GM23338 (cell line): Measurements from ENCODE around the gene PHLDB3. TPM values are rescaled to one million over a fixed set of nuclear protein-coding genes. Genes with fewer than 3 reads are reported as not detected.
A peak's percentile ranks its signal among the peaks of the same experiment; 100 is the strongest.

Experiments
- ATAC-seq: fragments of 200-7000 bp; cut with Tn5 transposase; 3 replicates; pipeline ENCODE4 v1.9.1; 2020
- DNase-seq: peaks from one replicate; pipeline ENCODE4 v3.0.0-alpha.2; 2015; ENCODE audit warnings: low spot score
- H2AFZ ChIP-seq: fragments of 200-600 bp; sonication (generic); 2 replicates; pipeline ENCODE4 v1.8.0; 2016; ENCODE audit warnings: antibody characterized with exemption, mild to moderate bottlenecking, moderate library complexity
- H3F3A ChIP-seq: fragments of 200-600 bp; sonication (generic); replicated peaks from 2 replicates; pipeline ENCODE4 v1.8.0; 2017; ENCODE audit warnings: antibody characterized with exemption, mixed run types, low read depth
- H3K27ac ChIP-seq: fragments of 200-600 bp; sonication (generic); 2 replicates; pipeline ENCODE4 v1.6.1; 2016; ENCODE audit warnings: low read depth
- H3K27me3 ChIP-seq: fragments of 200-600 bp; sonication (generic); 2 replicates; pipeline ENCODE4 v1.8.0; 2016; ENCODE audit warnings: mild to moderate bottlenecking, mixed run types, moderate library complexity; ENCODE audit not compliant: insufficient read depth
- H3K36me3 ChIP-seq: fragments of 200-600 bp; sonication (generic); 2 replicates; pipeline ENCODE4 v1.8.0; 2016; ENCODE audit warnings: mild to moderate bottlenecking; ENCODE audit not compliant: insufficient read depth
- H3K4me1 ChIP-seq: fragments of 200-600 bp; sonication (generic); 2 replicates; pipeline ENCODE4 v1.8.0; 2016; ENCODE audit warnings: mild to moderate bottlenecking, moderate library complexity; ENCODE audit not compliant: insufficient read depth
- H3K4me2 ChIP-seq: fragments of 200-600 bp; sonication (generic); 2 replicates; pipeline ENCODE4 v1.7.1; 2017; ENCODE audit warnings: mixed run types
- H3K4me3 ChIP-seq: fragments of 200-600 bp; sonication (generic); 2 replicates; pipeline ENCODE4 v1.6.1; 2016; ENCODE audit warnings: mixed run types
- H3K79me2 ChIP-seq: fragments of 200-600 bp; sonication (generic); replicated peaks from 2 replicates; pipeline ENCODE4 v1.8.0; 2017; ENCODE audit warnings: mild to moderate bottlenecking; ENCODE audit not compliant: insufficient read depth
- H3K9me2 ChIP-seq: fragments of 200-600 bp; sonication (generic); 2 replicates; pipeline ENCODE4 v1.8.0; 2017; ENCODE audit not compliant: insufficient read depth
- H4K20me1 ChIP-seq: fragments of 200-600 bp; sonication (generic); replicated peaks from 2 replicates; pipeline ENCODE4 v1.8.0; 2017; ENCODE audit warnings: mild to moderate bottlenecking; ENCODE audit not compliant: insufficient read depth
- H3K27ac Mint-ChIP-seq: 2 replicates; pipeline ENCODE4 v1.8.0; 2020; ENCODE audit warnings: inconsistent platforms, mild to moderate bottlenecking, moderate library complexity, mixed read lengths
- H3K27me3 Mint-ChIP-seq: 3 replicates; pipeline ENCODE4 v1.8.0; 2022; ENCODE audit warnings: low read depth, mild to moderate bottlenecking, moderate library complexity, mixed read lengths, inconsistent platforms; ENCODE audit not compliant: insufficient read depth, poor library complexity
- H3K36me3 Mint-ChIP-seq: 3 replicates; pipeline ENCODE4 v1.8.0; 2021; ENCODE audit warnings: low read depth, mild to moderate bottlenecking, inconsistent platforms, moderate library complexity, mixed read lengths
- H3K4me1 Mint-ChIP-seq: 3 replicates; pipeline ENCODE4 v1.8.0; 2020; ENCODE audit warnings: mild to moderate bottlenecking, inconsistent platforms, mixed read lengths
- H3K4me3 Mint-ChIP-seq: 3 replicates; pipeline ENCODE4 v1.8.0; 2021; ENCODE audit warnings: moderate library complexity, mild to moderate bottlenecking, inconsistent platforms, mixed read lengths
- H3K9me3 Mint-ChIP-seq: 3 replicates; pipeline ENCODE4 v1.8.0; 2020; ENCODE audit warnings: moderate library complexity, mild to moderate bottlenecking, inconsistent platforms, mixed read lengths
- EZH2 ChIP-seq: fragments of 200-600 bp; sonication (generic); IDR thresholded peaks from one replicate; pipeline ENCODE4 v1.8.0; 2017; ENCODE audit warnings: antibody characterized with exemption, mild to moderate bottlenecking, low read depth; ENCODE audit not compliant: unreplicated experiment
- JUNB ChIP-seq: IDR thresholded peaks from one replicate; pipeline ENCODE4 v1.6.1; 2016; ENCODE audit warnings: antibody characterized with exemption; ENCODE audit not compliant: unreplicated experiment
- POLR2AphosphoS5 ChIP-seq: IDR thresholded peaks from 2 replicates; pipeline ENCODE4 v1.6.1; 2016; ENCODE audit warnings: antibody characterized with exemption, low read depth
- STAT1 ChIP-seq: IDR thresholded peaks from one replicate; pipeline ENCODE4 v1.6.1; 2016; ENCODE audit warnings: antibody characterized with exemption; ENCODE audit not compliant: unreplicated experiment
- ZNF462 ChIP-seq: fragments of 250-450 bp; sonication (Bioruptor Pico); IDR thresholded peaks from 2 replicates; pipeline ENCODE4 v1.5.0; 2020; ENCODE audit warnings: mild to moderate bottlenecking, moderate library complexity
- long read RNA-seq: library from polyadenylated mRNA; unstranded; transcript quantifications from one replicate; pipeline ENCODE4 v2.0.0, GENCODE V29; 2020; ENCODE audit not compliant: unreplicated experiment
- polyA plus RNA-seq: library from polyadenylated mRNA; unstranded; fragments of >200 nt; fragmentation: Nextera tagmentation; extraction: Ambion mirVana; gene quantifications from 2 replicates; pipeline ENCODE4 v1.2.1, GENCODE V29; 2016
- total RNA-seq: library from RNA; depleted of rRNA; stranded (reverse); fragments of >200 nt; shearing (Covaris generic); gene quantifications from 2 replicates; pipeline ENCODE4 v1.2.3, GENCODE V29; 2014; rRNA removed
- TF ChIP-seq, protein P1 (sequence below), 2 experiments: fragments of 200-600 bp in 1 of 2; sonication (generic) in 1 of 2; conservative IDR thresholded peaks; 2 replicates each; pipeline versions ENCODE4 v1.5.1 to v1.6.1; 2016 to 2017; ENCODE audit warnings: antibody characterized with exemption in 2 of 2, low read depth in 2 of 2, mild to moderate bottlenecking in 2 of 2, moderate library complexity in 1 of 2
- TF ChIP-seq, protein P2 (sequence below): IDR thresholded peaks from 2 replicates; pipeline ENCODE4 v1.6.1; 2016; ENCODE audit warnings: antibody characterized with exemption

The PHLDB3 gene
- total RNA-seq = 10.2 and 15.4 TPM in 2 replicates
- polyA plus RNA-seq = 6.3 and 8.4 TPM in 2 replicates
- long read RNA-seq, partial matches to known transcripts = 0 of 1 reads
- long read RNA-seq, other reads (novel, unspliced or antisense) = 1 of 1 reads

GRCh38 chr19:43504426-43505185 is at the start of gene PHLDB3:
Gene PHLDB3, minus strand, starts transcription at chr19:43504746. Its CDS starts 628 bp downstream, at chr19:43504118.
- Histone ChIP-seq H3K27me3 (peaks cover 23% of the 10 kb centered on the region), H3K4me1 (peaks cover 12% of the 10 kb centered on the region; the same call in 1 of the 2 replicates), H3K4me3 (peak within 1 kb of the TSS; percentile 97), H3F3A (0 out of 2 replicates have a peak, but pooled peaks cover 5% of the 10 kb centered on the region), H3K36me3 (no peaks in the 10 kb centered on the region), H2AFZ (peak within 1 kb of the TSS; percentile 100), H4K20me1 (no peaks in the 10 kb centered on the region), H3K79me2 (no peaks in the 10 kb centered on the region), H3K9me2 (no peaks in the 10 kb centered on the region), H3K27ac (no peak within 1 kb of the TSS), H3K4me2 (peak within 1 kb of the TSS; percentile 99)
- ATAC-seq (peak; percentile 34), DNase-seq (peak; percentile 65)
- Mint-ChIP-seq H3K27me3 (peaks cover 33% of the 10 kb centered on the region), H3K27ac (no peak within 1 kb of the TSS; the same call in 1 of the 2 replicates), H3K4me1 (peaks cover 22% of the 10 kb centered on the region), H3K9me3 (peaks cover 4% of the 10 kb centered on the region; the same call in 1 of the 3 replicates), H3K4me3 (peak within 1 kb of the TSS; percentile 95), H3K36me3 (peaks cover 3% of the 10 kb centered on the region; the same call in 2 of the 3 replicates)
- TF ChIP-seq, protein P1, sequence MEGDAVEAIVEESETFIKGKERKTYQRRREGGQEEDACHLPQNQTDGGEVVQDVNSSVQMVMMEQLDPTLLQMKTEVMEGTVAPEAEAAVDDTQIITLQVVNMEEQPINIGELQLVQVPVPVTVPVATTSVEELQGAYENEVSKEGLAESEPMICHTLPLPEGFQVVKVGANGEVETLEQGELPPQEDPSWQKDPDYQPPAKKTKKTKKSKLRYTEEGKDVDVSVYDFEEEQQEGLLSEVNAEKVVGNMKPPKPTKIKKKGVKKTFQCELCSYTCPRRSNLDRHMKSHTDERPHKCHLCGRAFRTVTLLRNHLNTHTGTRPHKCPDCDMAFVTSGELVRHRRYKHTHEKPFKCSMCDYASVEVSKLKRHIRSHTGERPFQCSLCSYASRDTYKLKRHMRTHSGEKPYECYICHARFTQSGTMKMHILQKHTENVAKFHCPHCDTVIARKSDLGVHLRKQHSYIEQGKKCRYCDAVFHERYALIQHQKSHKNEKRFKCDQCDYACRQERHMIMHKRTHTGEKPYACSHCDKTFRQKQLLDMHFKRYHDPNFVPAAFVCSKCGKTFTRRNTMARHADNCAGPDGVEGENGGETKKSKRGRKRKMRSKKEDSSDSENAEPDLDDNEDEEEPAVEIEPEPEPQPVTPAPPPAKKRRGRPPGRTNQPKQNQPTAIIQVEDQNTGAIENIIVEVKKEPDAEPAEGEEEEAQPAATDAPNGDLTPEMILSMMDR (conservative IDR thresholded peaks at IDR 0.05; ENCODE audit: low read depth in 2 of 2) = peak in 1 of 2 experiments; percentile 48; a peak in 1 of 4 replicates
- no peak for TF ChIP-seq JUNB
- TF ChIP-seq ZNF462 (CRISPR knock-in tag) = no peak
- TF ChIP-seq POLR2AphosphoS5 = 0 out of 2 replicates have a peak, but pooled peaks have one; percentile 44
- no peak for TF ChIP-seq EZH2
- TF ChIP-seq, protein P2, sequence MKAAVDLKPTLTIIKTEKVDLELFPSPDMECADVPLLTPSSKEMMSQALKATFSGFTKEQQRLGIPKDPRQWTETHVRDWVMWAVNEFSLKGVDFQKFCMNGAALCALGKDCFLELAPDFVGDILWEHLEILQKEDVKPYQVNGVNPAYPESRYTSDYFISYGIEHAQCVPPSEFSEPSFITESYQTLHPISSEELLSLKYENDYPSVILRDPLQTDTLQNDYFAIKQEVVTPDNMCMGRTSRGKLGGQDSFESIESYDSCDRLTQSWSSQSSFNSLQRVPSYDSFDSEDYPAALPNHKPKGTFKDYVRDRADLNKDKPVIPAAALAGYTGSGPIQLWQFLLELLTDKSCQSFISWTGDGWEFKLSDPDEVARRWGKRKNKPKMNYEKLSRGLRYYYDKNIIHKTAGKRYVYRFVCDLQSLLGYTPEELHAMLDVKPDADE = no peak
- TF ChIP-seq STAT1 = no peak
